Activated naive CD4-positive, alpha-beta T cell treated with anti-CD3 and anti-CD28 coated beads, Interleukin-2, amount 50 U/mL, for 72 hours (primary cell): ENCODE data around the gene SLC13A5. TPM values are rescaled to one million over a fixed set of nuclear protein-coding genes. Genes with fewer than 3 reads are reported as not detected.
"Not testable (repeated sequence)": the region's sequence is repeated elsewhere in the genome, so short reads cannot be mapped to it uniquely, and the experiment has no call there.

Source experiments
- ATAC-seq, 2 donors: fragments of 150-1000 bp; cut with Tn5 transposase; 2 replicates each; pipeline ENCODE4 v1.10.0; 2021; ENCODE audit warnings: mild to moderate bottlenecking in 2 of 2, moderate library complexity in 2 of 2
- DNase-seq, 2 donors: peaks; one replicate each; pipeline ENCODE4 v3.0.0; 2021 to 2022; ENCODE audit warnings: low spot score in 2 of 2
- H3K27ac Mint-ChIP-seq, 2 donors: one replicate each; pipeline ENCODE4 v1.8.0; 2022; ENCODE audit warnings: mild to moderate bottlenecking in 2 of 2, mixed read lengths in 2 of 2
- H3K36me3 Mint-ChIP-seq, 2 donors: one replicate each; pipeline ENCODE4 v1.8.0; 2022; ENCODE audit warnings: mixed read lengths in 2 of 2
- H3K9me3 Mint-ChIP-seq, 2 donors: one replicate each; pipeline ENCODE4 v1.8.0; 2022; ENCODE audit warnings: mixed read lengths in 2 of 2
- total RNA-seq, 2 donors: library from RNA; stranded (reverse); gene quantifications; one replicate each; pipeline ENCODE4 v1.2.3, GENCODE V29; 2022

SLC13A5 gene
- total RNA-seq, 2 donors from 2014 or later = not detected

GRCh38 chr17:6661464-6661848 lies 51.7 kb downstream of the SLC13A5 start:
- H3K27ac Mint-ChIP-seq = no peak overlapping the region
- no peaks in the 10 kb centered on the region for H3K36me3 Mint-ChIP-seq
- DNase-seq (no peak), ATAC-seq (no peak)
- no peaks in the 10 kb centered on the region for H3K9me3 Mint-ChIP-seq

GRCh38 chr17:6660805-6661463 lies 52.2 kb downstream of the SLC13A5 start:
- DNase-seq (no peak), ATAC-seq (peak in 1 of 2 donors; percentile 60)

GRCh38 chr17:6660101-6660500 lies 53.1 kb downstream of the SLC13A5 start:
- no peak for ATAC-seq
- H3K36me3 Mint-ChIP-seq = no peaks in the 10 kb centered on the region
- H3K9me3 Mint-ChIP-seq = no peaks in the 10 kb centered on the region
- DNase-seq = no peak
- H3K27ac Mint-ChIP-seq = peak overlapping the region in 1 of 2 donors; percentile 55

More at GRCh38 chr17:6660805-6661463, 52.2 kb downstream of the SLC13A5 start:
- Mint-ChIP-seq H3K27ac (no peak overlapping the region), H3K9me3 (no peaks in the 10 kb centered on the region), H3K36me3 (no peaks in the 10 kb centered on the region)

GRCh38 chr17:6658411-6658810 lies 54.8 kb downstream of the SLC13A5 start:
- not testable (repeated sequence) for H3K36me3 Mint-ChIP-seq, ATAC-seq, DNase-seq, H3K9me3 Mint-ChIP-seq
- peak overlapping the region in 1 of 2 donors; percentile 89 for H3K27ac Mint-ChIP-seq

GRCh38 chr17:6657633-6658287 lies 55.4 kb downstream of the SLC13A5 start:
- no peaks in the 10 kb centered on the region for H3K36me3 Mint-ChIP-seq
- DNase-seq = no peak

GRCh38 chr17:6656797-6657632 lies 56.2 kb downstream of the SLC13A5 start:
- H3K9me3 Mint-ChIP-seq = not testable (repeated sequence)

More at GRCh38 chr17:6657633-6658287, 55.4 kb downstream of the SLC13A5 start:
- H3K27ac Mint-ChIP-seq = peak overlapping the region; percentile 80 to 89
- peak in 1 of 2 donors; percentile 59 for ATAC-seq
- H3K9me3 Mint-ChIP-seq = no peaks in the 10 kb centered on the region

GRCh38 chr17:6655732-6656361 lies 57.3 kb downstream of the SLC13A5 start:
- H3K36me3 Mint-ChIP-seq = peaks cover 6 to 14% of the 10 kb centered on the region in 2 donors
- H3K27ac Mint-ChIP-seq = peak overlapping the region in 1 of 2 donors; percentile 69
- DNase-seq, ATAC-seq, H3K9me3 Mint-ChIP-seq: not testable (repeated sequence)

More at GRCh38 chr17:6656797-6657632, 56.2 kb downstream of the SLC13A5 start:
- peak overlapping the region; percentile 80 to 89 for H3K27ac Mint-ChIP-seq
- H3K36me3 Mint-ChIP-seq = not testable (repeated sequence)
- ATAC-seq = peak; percentile 77 to 80
- DNase-seq = peak in 1 of 2 donors; percentile 57

- DNase-seq (no peak), ATAC-seq (no peak)
- Mint-ChIP-seq H3K27ac (no peak overlapping the region), H3K36me3 (peaks cover 6 to 20% of the 10 kb centered on the region in 2 donors), H3K9me3 (no peaks in the 10 kb centered on the region)
These were observed 58.1 kb downstream of the SLC13A5 start for GRCh38 chr17:6654841-6655731.

- ATAC-seq (peak; percentile 14 to 21), DNase-seq (peak in 1 of 2 donors; percentile 46)
- peaks cover 13 to 21% of the 10 kb centered on the region in 2 donors for H3K36me3 Mint-ChIP-seq
- no peaks in the 10 kb centered on the region for H3K9me3 Mint-ChIP-seq
- peak overlapping the region in 1 of 2 donors; percentile 65 for H3K27ac Mint-ChIP-seq
These were observed 61.2 kb downstream of the SLC13A5 start for GRCh38 chr17:6651919-6652452.

GRCh38 chr17:6651354-6651918 lies 61.7 kb downstream of the SLC13A5 start, which contains the start of the genes C17orf100 and MED31:
TSS of gene C17orf100 (plus strand) at chr17:6651762. CDS start at chr17:6651914, 152 bp downstream.
TSS of gene MED31 (minus strand) at chr17:6651605. CDS start at chr17:6651528, 77 bp downstream.
- Mint-ChIP-seq H3K27ac (peak within 1 kb of the TSS; percentile 100), H3K9me3 (no peaks in the 10 kb centered on the region), H3K36me3 (peaks cover 13 to 21% of the 10 kb centered on the region in 2 donors)
- peak; percentile 97 to 98 for ATAC-seq
- peak; percentile 95 to 96 for DNase-seq

GRCh38 chr17:6648181-6648580 lies 65.0 kb downstream of the SLC13A5 start:
- H3K27ac Mint-ChIP-seq = peak overlapping the region in 1 of 2 donors; percentile 12
- DNase-seq = no peak
- H3K36me3 Mint-ChIP-seq = peaks cover 13 to 21% of the 10 kb centered on the region in 2 donors
- no peak for ATAC-seq
- no peaks in the 10 kb centered on the region for H3K9me3 Mint-ChIP-seq

- ATAC-seq (no peak), DNase-seq (no peak)
- no peaks in the 10 kb centered on the region for H3K9me3 Mint-ChIP-seq
- H3K36me3 Mint-ChIP-seq = peaks cover 8 to 10% of the 10 kb centered on the region in 2 donors
- peak overlapping the region; percentile 69 to 96 for H3K27ac Mint-ChIP-seq
These were observed 69.6 kb downstream of the SLC13A5 start for GRCh38 chr17:6643451-6644125.

- ATAC-seq = peak in 1 of 2 donors; percentile 44
- Mint-ChIP-seq H3K27ac (peak overlapping the region; percentile 46 to 96), H3K36me3 (peaks cover 8 to 10% of the 10 kb centered on the region in 2 donors), H3K9me3 (no peaks in the 10 kb centered on the region)
- DNase-seq = no peak
These were observed 70.6 kb downstream of the SLC13A5 start for GRCh38 chr17:6642592-6642991.

- H3K36me3 Mint-ChIP-seq = peaks cover 8 to 10% of the 10 kb centered on the region in 2 donors
- DNase-seq (no peak), ATAC-seq (peak in 1 of 2 donors; percentile 3)
- H3K9me3 Mint-ChIP-seq = no peaks in the 10 kb centered on the region
- H3K27ac Mint-ChIP-seq = peak overlapping the region; percentile 91 to 98
These were observed 71.8 kb downstream of the SLC13A5 start for GRCh38 chr17:6641247-6641863.
